Measurements from ENCODE around the gene LNPK. TPM values are rescaled to one million over a fixed set of nuclear protein-coding genes. Genes with fewer than 3 reads are reported as not detected.
"Not testable (repeated sequence)": the region's sequence is repeated elsewhere in the genome, so short reads cannot be mapped to it uniquely, and the experiment has no call there.

Gene LNPK
- polyA plus RNA-seq, 3 donors, result 2.2 to 14.1 (median 7.5) TPM

DNA sequence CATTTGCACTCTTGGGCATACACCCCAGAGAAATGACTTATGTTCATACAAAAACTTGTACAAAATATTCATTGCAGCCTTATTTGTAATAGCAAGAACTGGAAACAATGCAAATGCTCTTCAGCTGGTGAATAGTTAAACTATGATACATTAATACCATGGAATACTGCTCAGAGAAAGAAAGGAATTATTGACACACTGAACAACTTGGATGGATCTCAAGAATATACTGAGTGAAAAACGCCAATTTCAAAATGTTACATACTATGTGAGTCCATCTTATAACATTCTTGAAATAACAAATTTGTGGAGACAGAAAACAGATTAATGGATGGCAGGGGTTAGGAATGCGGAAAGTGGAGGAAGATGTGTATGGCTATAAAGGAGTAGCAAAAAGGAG, 17.2 kb downstream of the LNPK start:
- WGBS, 3 donors, result 92 to 96% (median 96%) methylated on average over 2 of the region's 2 CpGs
- H3K27ac ChIP-seq (ENCODE audit: low read depth, low read length), result no peak overlapping the region

DNA sequence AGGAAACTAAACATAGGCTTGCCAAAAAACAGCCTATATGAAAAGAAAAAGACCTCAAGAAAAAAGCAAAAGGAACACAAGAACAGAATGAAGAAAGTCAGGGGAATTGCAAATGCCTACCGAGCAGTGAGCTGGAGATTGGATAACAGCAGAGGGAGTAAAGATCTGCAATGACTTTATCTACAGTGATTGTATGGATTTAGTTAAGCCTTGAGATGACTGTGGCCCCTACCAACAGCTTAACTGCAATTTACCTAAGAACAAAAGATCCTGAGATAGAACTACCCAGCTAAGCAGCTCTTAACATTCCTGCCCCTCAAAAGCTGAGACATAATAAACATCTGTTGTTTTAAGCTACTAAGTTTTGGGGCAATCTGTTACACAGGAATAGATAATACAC, 20.5 kb downstream of the LNPK start:
- 90 to 100% (median 95%) methylated on average over 1 of the region's 1 CpG for WGBS, 3 donors
- no peak overlapping the region for H3K27ac ChIP-seq (ENCODE audit: low read depth, low read length)

DNA sequence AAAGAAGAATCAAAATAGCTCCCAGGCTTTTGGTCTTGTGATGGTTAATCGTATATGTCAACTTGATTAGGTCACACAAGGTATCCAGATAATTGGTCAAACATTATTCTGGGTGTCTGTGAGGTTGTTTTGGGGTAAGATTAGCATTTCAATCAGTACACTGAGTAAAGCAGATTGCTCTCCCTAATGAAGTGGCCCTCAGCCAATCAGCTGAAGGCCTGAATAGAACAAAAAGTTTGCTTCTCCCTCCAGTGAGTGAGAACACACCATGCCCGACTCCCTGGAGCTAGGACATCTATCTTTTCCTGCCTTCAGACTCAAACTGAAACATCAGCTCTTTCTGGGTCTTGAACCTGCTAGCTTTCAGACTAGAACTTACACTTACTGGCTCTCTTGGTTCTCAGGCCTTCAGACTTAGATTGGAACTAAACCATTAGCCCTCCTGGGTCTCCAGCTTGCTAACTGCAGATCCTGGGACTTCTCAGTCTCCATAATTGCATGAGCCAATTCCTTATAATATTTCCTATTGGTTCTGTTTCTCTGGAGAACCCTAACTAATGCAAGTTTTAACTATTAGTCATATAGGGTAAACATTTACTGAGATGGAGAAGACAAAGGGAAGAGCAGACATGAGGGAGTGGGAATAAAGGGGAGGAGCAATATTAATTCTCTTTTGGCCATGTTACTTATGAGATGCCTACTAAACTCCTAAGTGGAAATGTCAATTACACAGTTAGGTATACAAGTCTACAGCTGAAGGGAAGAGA, 25.5 kb downstream of the LNPK start:
- no peak overlapping the region for H3K27ac ChIP-seq (ENCODE audit: low read depth, low read length)
- 91 to 96% (median 94%) methylated on average over 2 of the region's 2 CpGs for WGBS, 3 donors

DNA sequence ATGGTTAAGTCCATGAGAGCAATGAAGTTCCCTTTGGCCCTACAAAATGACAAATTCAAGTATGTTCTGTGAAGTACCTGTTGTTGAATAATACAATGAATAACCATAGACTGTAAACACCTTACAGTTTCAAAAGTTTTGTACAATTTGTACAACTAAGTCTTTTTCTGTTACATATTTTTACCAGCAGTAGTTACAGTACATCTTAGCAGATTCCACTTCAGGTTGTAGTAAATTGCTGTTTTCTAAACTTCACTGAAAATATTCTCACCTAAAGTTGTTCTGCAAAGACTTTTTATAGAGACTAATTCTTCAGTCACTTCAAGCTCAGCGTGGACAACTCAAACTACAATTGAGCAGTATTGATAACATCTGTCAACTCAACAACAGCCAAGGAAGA, 28.7 kb downstream of the LNPK start:
- no peak overlapping the region for H3K27ac ChIP-seq (ENCODE audit: low read depth, low read length)
- WGBS, 3 donors, result 95 to 98% (median 97%) methylated on average over 1 of the region's 1 CpG

DNA sequence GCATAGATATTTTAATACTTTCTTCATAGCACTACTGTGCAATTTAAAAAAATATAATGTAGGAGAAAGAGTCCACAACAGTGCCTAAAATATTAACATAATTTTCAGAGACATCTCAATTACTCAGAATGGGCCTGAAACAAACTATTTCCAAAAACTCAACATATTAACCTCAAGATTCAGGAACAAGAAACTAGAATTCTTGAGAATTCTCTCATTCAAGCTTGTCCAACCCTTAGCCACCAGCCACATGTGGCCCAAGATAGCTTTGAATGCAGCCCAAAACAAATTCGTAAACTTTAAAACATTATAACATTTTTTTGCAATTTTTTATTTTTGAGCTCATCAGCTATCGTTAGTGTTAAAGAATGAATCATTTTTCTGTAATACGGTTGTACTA, 35.2 kb downstream of the LNPK start:
- WGBS, 3 donors, result 96 to 98% (median 97%) methylated on average over 3 of the region's 3 CpGs

DNA sequence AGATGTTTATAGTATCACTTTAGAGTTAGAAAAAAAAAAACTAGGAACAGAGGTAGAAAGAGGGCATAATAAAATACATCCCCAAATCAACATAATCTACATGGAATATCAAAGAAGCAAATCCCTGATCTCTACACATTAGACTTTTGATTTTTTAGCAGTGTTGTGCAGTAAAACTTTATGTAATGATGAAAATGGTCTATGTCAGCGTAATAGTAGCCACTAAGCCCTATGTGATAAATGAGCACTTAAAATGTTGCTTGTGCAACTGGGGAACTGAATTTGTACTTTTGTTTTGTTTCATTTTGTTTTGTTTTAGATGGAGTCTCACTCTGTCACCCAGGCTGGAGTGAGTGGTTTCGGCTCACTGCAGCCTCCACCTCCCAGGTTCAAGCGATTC, 36.3 kb downstream of the LNPK start:
- WGBS, 3 donors, result 94 to 98% (median 95%) methylated on average over 3 of the region's 3 CpGs
- no peak overlapping the region for H3K27ac ChIP-seq (ENCODE audit: low read depth, low read length)

More for the DNA sequence above, 35.2 kb downstream of the LNPK start:
- H3K27ac ChIP-seq (ENCODE audit: low read depth, low read length), result no peak overlapping the region

DNA sequence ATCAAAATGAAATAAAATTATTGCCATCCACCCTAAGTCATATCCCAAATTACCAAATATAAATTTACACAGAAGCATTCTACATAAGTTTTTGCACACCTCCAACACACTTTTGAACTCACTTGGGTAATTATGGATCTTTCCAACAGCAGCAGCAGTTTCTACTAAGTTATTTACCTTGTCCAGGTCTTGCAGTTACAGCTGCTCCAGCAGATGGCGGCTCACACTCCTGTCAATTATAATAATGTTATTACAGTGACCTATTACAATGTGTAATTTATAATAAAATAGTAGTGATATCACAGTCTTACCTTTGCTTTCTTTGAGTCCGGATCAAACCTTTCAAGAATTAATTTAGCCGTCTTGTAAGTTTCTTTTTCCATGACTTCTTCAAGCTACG, 37.9 kb downstream of the LNPK start:
- WGBS, 3 donors, result 78 to 99% (median 97%) methylated on average over 4 of the region's 4 CpGs

DNA sequence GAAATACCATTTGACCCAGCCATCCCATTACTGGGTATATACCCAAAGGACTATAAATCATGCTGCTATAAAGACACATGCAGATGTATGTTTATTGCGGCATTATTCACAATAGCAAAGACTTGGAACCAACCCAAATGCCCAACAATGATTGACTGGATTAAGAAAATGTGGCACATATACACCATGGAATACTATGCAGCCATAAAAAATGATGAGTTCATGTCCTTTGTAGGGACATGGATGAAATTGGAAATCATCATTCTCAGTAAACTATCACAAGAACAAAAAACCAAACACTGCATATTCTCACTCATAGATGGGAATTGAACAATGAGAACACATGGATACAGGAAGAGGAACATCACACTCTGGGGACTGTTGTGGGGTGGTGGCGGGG, 38.9 kb downstream of the LNPK start:
- WGBS, 3 donors, result 100% methylated on average over 2 of the region's 2 CpGs

More for the DNA sequence above, 37.9 kb downstream of the LNPK start:
- no peak overlapping the region for H3K27ac ChIP-seq (ENCODE audit: low read depth, low read length)

DNA sequence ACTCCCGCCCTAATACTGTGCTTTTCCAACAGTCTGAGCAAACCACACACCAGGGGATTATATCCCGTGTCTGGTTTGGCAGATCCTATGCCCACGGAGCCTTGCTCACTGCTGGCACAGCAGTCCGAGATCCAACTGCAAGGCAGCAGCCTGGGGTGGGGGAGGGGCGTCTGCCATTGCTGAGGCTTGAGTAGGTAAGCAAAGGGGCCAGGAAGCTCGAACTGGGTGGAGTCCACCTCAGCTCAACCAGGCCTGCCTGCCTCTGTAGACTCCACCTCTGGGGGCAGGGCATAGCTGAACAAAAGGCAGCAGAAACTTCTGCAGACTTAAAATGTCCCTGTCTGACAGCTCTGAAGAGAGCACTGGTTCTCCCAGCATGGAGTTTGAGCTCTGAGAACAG, 44.2 kb downstream of the LNPK start:
- no peak overlapping the region for H3K27ac ChIP-seq (ENCODE audit: low read depth, low read length)
- WGBS, 3 donors, result 95 to 99% (median 97%) methylated on average over 6 of the region's 6 CpGs

More for the DNA sequence above, 38.9 kb downstream of the LNPK start:
- H3K27ac ChIP-seq (ENCODE audit: low read depth, low read length), result not testable (repeated sequence)

DNA sequence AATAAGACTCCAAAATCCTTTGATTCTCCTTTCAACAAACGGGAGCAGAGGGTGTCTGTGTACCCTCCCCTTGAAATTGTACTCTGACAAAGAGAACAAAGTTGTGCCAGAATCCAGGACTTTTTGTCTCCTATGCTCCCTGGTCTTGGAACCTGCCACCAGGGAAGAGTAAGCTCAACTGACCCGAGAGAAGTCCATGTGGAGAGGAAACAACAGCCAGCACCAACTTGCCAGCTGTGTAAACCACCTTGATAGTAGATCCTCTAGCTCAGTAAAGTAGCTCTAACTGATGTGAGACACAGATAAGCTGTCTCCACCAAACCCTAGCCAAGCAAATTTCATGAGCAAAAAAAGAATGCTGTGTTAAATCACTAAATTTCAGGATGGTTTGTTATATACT, 46.9 kb downstream of the LNPK start:
- 58 to 88% (median 79%) methylated on average over 2 of the region's 2 CpGs for WGBS, 3 donors
- H3K27ac ChIP-seq (ENCODE audit: low read depth, low read length), result no peak overlapping the region

DNA sequence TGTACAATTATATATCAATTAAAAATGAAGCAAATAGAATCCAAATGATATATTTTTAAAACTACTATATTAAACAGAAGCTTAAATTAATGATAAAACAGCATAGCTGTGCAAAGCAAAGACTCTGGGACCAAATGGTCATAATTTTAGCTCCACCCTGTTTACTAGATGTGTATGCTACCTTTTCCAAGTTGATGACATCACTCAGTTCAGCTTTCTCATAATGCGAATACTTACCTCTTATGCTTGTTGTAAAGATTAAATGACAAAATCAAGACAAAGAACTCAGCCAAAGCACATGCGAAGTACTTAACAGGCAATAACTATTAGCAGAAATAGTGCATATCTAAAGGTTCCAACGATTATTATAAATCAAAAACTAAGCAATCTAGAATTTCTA, 51.6 kb downstream of the LNPK start:
- no peak overlapping the region for H3K27ac ChIP-seq (ENCODE audit: low read depth, low read length)
- 96 to 98% (median 97%) methylated on average over 3 of the region's 3 CpGs for WGBS, 3 donors

DNA sequence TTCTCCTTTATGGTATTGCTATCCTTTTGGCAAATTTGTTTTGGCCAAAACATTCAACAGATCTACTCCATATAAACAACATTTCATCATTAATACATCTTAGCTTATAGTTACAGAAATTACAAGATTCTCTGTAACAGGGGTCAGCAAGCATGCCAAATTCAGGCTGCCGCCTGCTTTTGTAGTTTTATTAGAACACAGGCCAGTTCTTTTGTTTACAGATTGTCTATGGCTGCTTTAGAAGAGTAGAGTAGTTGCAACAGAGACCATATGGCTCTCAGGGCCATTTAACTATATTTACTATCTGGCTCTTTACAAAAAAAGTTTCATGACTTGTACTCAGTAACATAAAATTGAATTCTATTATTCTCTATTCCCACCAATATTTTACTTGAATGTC, 53.9 kb downstream of the LNPK start:
- 69 to 89% (median 81%) methylated on average over 1 of the region's 1 CpG for WGBS, 3 donors

DNA sequence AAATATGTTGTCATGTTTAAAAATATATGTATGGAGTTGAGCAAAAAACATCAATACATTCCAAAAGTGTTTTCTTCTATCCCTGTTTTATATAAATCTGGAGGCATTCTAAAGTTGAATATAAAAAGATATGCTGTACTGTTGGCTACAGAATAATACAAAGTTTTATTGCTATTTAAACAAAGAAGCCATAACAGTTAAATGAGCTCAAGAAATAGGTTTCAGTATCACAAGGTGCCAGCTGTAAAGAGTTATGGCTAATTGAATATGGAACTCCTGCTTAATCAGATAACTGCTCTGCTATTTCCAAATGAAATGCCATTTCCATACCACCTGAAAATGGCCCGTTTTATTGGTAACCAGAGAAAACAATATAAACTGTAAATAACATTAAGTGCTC, 55.0 kb downstream of the LNPK start:
- WGBS, 3 donors, result 92 to 98% (median 93%) methylated on average over 1 of the region's 1 CpG
- H3K27ac ChIP-seq (ENCODE audit: low read depth, low read length), result no peak overlapping the region

More for the DNA sequence above, 53.9 kb downstream of the LNPK start:
- H3K27ac ChIP-seq (ENCODE audit: low read depth, low read length), result no peak overlapping the region

DNA sequence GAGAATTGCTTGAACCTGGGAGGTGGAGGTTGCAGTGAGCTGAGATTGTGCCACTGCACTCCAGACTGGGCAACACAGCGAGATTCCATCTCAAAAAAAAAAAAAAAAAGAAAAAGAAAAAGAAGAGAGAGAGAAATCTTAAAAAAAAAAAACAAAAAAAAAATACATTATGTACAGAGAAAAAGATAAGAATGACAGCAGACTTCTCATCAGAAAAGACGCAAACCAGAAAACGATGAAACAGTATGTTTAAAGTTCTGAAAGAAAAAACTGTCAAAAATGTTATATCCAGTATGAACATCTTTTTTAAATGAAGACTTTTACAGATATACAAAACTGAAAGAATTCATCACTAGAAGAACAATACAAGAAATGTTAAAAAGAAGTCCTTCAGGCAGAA, 60.4 kb downstream of the LNPK start:
- 95 to 100% (median 99%) methylated on average over 3 of the region's 3 CpGs for whole genome bisulfite sequencing, 3 donors
- no peak overlapping the region for H3K27ac ChIP-seq (ENCODE audit: low read depth, low read length)

DNA sequence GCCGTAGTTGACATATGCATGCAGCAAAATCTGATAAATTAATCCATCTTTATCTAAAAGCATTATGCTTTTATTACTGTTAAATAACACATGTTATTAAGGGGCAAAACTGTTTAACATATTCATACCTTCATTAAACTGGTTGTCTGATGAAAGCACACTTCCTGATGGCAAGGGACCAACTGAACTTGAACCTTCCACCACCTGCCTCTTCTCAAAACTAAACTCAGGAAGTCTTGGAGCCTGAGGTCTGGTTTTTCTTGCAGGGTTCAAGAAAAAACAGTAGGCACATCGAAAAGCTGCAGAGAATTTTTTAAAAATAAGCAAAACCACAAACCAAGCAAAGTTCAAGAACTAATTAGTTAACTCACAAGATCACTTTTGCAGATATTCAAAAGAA, 64.9 kb downstream of the LNPK start:
- WGBS, 3 donors, result 54 to 81% (median 64%) methylated on average over 2 of the region's 2 CpGs
- no peak overlapping the region for H3K27ac ChIP-seq (ENCODE audit: low read depth, low read length)

DNA sequence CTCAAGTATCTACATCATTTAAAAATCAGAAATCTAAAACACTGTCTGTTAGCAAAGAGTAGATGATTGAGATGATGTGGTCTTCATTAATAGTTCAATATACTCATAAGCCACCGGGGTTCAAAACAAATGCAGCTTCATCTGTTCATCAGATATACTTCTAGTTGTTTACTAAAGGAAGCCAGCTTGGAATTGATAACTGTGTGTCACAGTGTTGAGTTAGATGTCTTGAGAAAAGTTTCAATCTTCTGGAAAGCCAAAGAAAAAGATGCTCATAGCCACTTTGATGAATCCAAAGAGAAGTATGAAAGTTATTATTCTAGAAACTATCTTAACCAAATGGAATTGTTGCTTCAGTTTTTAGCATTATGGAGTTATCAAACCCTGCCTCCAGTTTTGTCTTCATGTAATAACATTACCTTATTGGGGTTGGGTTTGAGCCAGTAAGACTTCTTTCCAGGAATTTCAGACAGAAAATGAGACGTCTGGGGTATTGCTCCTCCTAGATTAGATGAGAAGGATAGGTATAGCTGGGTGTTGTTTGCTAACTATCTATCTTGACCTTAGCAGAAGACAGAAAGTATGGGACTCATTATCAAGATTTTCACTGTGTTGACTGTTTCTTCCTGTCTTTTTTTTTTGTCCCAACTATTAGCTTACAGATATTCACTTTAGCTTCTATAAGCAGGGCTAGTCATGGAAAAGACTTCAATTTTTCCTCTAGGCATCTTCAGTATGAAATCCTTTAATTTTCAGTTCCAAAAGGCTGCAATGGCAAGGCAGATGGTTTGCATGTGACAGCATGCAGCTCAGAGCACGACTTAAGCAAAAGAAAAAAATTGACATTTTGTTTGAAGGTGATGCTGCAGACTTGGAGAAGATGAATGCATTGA, 66.5 kb downstream of the LNPK start:
- 83 to 88% (median 84%) methylated on average over 3 of the region's 3 CpGs for WGBS, 3 donors
- no peak overlapping the region for H3K27ac ChIP-seq (ENCODE audit: low read depth, low read length)

DNA sequence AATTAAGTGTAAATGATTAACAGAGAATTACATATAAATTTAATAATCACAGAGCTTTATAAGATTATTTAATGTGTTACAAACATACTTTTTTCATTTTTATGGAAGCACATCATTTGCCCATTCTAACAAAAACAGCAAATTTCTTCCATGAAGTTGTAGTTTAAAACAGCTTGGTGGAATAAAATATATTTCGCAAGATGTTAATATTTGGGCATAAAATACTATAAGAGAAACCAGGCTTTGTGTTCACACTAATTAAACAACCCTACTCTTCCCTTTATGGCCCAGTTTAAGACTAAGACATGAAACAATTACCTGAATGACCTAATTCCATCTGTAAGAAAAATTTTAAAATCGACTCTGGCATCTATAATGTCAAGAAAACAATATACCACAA, 69.4 kb downstream of the LNPK start:
- H3K27ac ChIP-seq (ENCODE audit: low read depth, low read length), result no peak overlapping the region
- WGBS, 3 donors, result 96 to 98% (median 96%) methylated on average over 2 of the region's 2 CpGs

DNA sequence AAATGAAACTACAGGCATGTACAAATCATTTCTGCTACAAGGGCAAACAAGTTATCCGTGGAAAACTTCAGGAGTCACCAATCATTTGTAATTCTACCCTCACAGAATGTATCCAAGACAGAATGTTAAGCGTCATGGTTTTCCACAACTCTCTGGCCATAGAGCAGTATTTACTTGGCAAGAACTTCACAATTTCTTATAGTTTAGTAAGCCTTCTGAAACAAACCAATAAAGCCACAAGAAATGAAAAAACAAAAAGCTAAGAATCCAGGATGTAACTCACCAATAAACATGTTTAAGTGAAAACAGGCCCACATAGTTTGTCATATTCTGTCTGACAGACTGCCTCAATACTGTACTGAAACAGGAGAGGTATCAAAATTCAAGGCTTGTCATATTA, 70.3 kb downstream of the LNPK start:
- no peak overlapping the region for H3K27ac ChIP-seq (ENCODE audit: low read depth, low read length)
- 67 to 73% (median 70%) methylated on average over 2 of the region's 2 CpGs for WGBS, 3 donors

DNA sequence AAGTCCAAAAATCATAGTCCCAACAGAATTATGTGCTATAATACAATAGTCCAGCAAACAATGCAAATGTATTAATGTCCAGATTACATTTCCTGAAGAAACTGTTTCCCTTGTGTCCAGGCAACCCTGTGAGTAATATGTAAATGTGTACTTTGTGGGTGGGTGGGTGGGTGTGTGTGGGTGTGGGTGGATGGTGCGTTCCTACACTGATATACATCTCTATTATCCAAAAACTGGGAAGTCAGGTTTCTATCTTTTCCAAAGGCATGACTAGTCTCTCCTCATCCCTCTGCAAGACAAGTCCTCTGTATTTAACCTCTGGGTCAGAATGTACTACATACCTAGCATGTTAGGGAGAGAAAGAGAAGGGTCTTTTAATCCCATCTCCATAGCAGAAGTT, 71.6 kb downstream of the LNPK start:
- WGBS, 3 donors, result 69 to 77% (median 74%) methylated on average over 1 of the region's 1 CpG
- no peak overlapping the region for H3K27ac ChIP-seq (ENCODE audit: low read depth, low read length)

DNA sequence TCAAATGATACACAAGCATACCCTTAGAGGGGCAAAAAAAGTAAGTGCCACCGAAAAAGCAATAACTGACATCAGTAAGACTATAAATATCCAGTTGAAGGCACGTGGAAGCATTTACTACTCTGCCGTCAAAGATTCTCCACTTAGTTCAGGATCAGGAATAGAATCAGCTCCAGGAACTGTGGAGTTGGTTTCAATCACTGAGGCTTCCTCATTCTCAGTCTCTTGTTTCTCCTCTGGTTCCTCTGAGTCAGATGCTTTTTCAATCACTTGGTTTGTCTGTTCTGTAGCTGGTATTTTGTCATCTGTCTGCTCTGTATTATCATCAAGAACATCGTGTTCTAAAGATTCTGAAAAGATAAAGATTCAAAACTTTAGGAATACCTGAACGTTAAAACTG, 72.2 kb downstream of the LNPK start:
- 85 to 88% (median 85%) methylated on average over 5 of the region's 5 CpGs for WGBS, 3 donors
- H3K27ac ChIP-seq (ENCODE audit: low read depth, low read length), result no peak overlapping the region

Measured in adipose tissue (tissue), 3 donors.